ENCODE data around the gene RAB32.

DNA sequence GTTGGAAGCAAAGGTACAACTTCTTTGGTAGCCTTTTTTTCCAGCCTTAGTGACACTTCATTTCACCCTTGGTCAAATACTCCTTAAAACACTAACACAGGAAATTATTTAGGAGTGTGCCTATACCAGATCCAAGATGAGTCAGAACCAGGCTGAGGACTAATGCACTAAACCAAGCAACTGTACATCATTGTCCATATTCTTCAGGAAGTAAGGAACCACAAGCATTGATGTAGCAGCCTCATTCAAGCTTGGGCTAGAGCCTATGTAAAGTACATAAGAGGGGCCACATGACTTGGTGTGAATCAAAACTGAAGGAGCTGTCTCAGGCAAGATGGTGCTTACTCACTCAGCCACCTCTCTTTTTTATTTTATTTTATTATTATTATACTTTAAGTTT is 34.4 kb downstream of the RAB32 start:
- TF ChIP-seq, protein P1, sequence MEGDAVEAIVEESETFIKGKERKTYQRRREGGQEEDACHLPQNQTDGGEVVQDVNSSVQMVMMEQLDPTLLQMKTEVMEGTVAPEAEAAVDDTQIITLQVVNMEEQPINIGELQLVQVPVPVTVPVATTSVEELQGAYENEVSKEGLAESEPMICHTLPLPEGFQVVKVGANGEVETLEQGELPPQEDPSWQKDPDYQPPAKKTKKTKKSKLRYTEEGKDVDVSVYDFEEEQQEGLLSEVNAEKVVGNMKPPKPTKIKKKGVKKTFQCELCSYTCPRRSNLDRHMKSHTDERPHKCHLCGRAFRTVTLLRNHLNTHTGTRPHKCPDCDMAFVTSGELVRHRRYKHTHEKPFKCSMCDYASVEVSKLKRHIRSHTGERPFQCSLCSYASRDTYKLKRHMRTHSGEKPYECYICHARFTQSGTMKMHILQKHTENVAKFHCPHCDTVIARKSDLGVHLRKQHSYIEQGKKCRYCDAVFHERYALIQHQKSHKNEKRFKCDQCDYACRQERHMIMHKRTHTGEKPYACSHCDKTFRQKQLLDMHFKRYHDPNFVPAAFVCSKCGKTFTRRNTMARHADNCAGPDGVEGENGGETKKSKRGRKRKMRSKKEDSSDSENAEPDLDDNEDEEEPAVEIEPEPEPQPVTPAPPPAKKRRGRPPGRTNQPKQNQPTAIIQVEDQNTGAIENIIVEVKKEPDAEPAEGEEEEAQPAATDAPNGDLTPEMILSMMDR (IDR thresholded peaks at IDR 0.05): no peak
- no peak for TF ChIP-seq ZFX (IDR thresholded peaks at IDR 0.05; ENCODE audit: borderline replicate concordance)

All from 22Rv1 (cell line).